Body of pancreas (tissue), 4 donors: ENCODE results near the gene HOXD10.

Experiments
- CTCF ChIP-seq, 7 experiments: fragments of 450-650 bp in 4 of 7; fragments of 200-600 bp in 3 of 7; sonication (generic) in 3 of 7; IDR thresholded peaks; one replicate each; pipeline ENCODE4 v1.5.1; 2016 to 2019; ENCODE audit warnings: antibody characterized with exemption in 7 of 7
- POLR2A ChIP-seq, 3 donors: fragments of 450-650 bp; IDR thresholded peaks; one replicate each; pipeline ENCODE4 v1.6.1; 2016; ENCODE audit warnings: antibody characterized with exemption in 3 of 3, mild to moderate bottlenecking in 2 of 3

- TF ChIP-seq CTCF (IDR thresholded peaks at IDR 0.05) (no peak), POLR2A (IDR thresholded peaks at IDR 0.05) (no peak)
Measured at GRCh38 chr2:176072951-176073904, 43.4 kb upstream of the HOXD10 start.
